T1000 (cell line): ENCODE results near the gene TPCN2.
"Not testable (repeated sequence)": the region's sequence is repeated elsewhere in the genome, so short reads cannot be mapped to it uniquely, and the experiment has no call there.

Experiments
- DNase-seq: peaks from one replicate; lab custom pipeline; 2025; ENCODE audit warnings: mixed read lengths; lab: John Stamatoyannopoulos, UW

Gene TPCN2

DNA sequence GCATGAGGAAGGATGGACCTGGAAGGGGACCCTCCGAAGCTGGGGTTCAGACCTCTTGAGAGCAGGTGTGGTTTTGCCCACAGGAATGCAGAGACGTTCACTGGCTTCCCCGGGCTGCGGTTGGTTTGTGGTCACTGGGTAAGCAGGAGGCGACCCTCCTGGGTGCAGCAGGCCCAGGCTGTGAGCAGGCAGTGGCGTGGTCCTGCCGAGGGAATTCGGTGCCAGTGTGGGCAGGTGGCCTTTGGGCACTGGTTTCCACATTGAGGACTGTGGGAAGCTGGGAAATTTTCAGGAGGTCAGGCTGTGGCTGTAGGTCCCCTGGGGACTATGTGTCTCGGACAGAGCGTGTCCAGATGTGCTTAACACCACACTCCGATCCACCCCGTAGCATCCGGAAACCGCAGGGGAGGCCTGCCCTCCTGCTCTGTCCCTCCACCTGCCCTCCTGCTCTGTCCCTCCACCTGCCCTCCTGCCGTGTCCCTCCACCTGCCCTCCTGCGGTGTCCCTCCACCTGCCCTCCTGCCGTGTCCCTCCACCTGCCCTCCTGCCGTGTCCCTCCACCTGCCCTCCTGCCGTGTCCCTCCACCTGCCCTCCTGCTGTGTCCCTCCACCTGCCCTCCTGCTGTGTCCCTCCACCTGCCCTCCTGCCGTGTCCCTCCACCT lies 27.5 kb downstream of the TPCN2 start:
- no peak for DNase-seq

DNA sequence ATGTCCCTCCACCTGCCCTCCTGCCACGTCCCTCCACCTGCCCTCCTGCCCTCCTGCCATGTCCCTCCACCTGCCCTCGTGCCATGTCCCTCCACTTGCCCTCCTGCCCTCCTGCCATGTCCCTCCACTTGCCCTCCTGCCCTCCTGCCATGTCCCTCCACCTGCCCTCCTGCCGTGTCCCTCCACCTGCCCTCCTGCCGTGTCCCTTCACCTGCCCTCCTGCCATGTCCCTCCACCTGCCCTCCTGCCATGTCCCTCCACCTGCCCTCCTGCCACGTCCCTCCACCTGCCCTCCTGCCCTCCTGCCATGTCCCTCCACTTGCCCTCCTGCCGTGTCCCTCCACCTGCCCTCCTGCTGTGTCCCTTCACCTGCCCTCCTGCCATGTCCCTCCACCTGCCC lies 28.2 kb downstream of the TPCN2 start:
- DNase-seq: not testable (repeated sequence)

DNA sequence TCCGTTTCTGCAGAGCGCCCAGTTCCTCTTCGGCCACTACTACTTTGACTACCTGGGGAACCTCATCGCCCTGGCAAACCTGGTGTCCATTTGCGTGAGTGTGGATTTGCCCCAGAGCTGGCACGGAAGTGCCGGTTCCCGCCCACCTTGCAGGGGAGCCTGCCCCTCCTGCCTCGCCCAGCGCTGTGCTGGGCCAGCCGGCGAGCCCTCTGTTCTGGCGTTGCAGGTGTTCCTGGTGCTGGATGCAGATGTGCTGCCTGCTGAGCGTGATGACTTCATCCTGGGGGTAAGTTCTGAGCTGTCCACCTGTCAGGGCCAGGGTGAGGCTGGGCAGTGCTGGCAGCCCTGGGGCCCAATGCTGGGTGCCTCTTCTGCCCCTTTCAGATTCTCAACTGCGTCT lies 29.8 kb downstream of the TPCN2 start:
- DNase-seq: no peak

DNA sequence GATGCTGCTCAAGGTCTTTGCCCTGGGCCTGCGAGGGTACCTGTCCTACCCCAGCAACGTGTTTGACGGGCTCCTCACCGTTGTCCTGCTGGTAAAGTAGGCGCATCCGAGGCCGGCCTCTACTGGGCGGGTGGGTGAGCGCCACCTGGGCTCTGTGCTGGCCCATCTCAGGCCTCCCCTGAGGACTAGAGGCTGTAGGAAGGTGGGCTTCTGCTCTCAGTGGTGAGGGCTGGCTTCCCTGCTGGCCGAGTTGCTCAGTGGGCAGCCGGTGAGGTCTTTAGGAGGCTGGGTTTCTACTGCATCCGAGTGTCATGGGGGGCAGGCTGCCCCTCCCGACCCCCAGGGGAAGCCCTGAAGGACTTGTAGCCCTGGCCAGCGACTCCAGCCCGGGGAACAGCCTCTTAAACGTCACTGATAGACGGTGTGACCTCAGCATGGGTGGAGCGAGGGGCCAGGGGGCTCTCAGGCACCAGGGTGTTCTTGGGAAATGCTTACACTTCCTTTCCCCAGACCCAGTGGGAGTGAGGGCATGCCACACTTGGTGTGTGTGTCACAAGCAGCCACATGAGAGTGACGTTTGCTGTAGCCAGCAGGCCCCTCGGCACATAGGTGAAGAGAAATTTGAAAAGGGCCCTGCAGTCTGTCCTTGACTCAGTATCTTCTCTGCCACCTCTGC lies 30.3 kb downstream of the TPCN2 start:
- no peak for DNase-seq

DNA sequence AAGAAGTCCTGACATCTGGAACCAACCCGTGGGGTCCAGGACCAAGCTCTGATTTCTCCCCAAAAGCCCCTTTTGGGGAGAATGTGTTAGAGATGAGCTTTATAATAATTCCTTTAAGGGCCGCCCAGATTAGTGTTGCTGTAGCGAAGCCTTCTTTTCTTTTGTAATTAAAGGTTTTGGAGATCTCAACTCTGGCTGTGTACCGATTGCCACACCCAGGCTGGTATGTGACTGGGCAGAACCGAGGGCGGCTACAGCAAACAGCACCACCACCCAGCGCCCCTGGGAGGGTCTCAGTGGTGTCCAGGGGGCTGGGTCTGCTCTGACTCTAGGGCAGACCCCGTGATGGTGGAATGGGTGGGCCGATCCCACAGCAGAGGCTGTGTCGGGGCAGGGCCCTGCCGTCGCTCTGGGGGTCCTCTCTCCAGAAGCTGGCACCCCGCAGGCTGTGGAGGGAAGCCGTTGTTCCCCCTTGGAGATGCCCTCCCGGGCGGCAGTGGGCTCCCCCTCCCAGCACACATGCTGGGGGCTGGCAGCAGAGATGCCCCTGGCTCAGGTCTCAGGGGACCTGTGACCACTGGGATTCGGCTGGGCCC lies 31.0 kb downstream of the TPCN2 start:
- DNase-seq: no peak

DNA sequence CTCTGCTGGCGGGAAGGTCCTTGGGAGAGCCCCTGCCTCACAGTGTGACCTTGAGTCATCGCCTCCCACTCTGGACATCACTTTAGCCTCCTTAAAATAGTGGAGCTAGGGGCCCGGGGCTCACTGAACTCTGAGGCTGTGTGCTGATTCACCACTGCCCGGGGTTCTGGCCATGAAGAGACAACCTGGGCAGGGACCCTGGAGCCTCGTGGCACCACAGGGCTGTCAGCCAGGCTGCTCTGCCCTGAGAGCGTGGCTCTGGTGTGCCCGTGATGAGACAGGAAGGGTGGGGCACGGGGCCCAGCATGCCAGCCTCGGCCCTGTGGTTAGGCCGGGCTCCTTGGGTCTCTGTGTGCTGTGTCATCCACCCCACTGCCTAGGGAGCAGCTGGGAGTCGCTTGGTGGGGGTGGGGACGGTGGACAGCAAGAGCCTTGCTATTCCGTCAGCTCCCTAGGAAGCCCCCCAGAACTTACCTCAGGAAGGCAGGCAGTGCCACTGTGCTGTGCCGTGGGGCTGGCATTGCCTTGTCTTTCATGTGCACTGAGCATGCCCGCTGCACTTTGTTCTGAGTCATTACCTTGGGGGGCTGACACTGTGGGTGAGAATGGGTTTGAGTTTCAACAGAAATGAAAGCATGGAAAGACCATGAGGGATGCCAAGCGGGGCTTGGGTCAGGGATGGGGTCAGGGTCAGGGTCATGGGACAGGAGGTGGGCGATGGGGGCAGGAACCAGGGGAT lies 31.7 kb downstream of the TPCN2 start:
- DNase-seq: peak; percentile 64

DNA sequence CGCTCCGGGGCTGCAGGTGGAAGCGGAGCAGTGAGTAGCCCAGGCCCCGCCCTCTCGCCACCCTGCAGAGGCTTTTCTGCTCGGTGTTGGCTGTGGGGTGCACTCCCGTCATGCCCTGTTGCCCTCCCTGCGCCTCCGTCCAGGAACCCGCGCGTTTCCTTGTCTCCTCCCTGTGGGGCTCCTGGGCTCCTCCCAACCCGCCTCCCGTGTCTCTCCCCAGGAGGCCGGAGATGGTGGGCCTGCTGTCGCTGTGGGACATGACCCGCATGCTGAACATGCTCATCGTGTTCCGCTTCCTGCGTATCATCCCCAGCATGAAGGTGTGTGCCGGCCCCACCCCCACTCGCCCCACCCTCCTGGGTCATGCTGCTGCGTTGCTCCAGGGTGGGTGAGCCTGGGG lies 32.4 kb downstream of the TPCN2 start:
- no peak for DNase-seq

DNA sequence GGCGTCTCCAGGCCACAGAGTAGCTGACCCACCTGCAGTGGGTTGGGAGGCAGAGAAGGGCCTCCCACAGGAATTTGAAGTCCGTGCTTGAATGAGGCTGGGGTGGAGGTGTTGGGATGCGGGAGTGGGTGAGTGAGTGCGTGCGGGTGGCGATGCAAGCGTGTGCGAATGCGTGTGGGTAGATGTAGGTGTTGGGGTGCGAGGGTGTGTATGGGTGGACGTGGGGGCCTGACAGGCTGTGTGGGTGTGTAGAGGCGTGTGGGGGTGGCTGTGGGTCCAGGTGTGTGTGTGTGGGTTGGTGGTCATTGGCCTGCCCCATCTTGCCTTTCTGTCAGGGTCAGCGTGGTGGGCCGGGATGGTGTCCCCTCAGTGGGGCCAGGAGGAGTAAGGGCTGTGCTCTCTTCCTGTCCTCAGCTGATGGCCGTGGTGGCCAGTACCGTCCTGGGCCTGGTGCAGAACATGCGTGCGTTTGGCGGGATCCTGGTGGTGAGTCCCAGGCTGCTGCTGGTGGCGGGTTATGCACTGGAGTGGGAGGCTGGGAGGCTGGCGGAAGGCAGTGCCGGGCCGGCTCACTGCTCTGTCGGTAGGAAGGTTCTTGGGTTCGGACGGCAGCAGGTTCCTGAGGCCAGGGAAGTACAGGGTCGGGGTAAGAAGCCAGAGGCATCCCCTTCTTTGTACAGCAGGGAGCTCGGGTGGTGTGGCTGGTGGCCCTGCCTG lies 35.0 kb downstream of the TPCN2 start:
- DNase-seq: no peak

DNA sequence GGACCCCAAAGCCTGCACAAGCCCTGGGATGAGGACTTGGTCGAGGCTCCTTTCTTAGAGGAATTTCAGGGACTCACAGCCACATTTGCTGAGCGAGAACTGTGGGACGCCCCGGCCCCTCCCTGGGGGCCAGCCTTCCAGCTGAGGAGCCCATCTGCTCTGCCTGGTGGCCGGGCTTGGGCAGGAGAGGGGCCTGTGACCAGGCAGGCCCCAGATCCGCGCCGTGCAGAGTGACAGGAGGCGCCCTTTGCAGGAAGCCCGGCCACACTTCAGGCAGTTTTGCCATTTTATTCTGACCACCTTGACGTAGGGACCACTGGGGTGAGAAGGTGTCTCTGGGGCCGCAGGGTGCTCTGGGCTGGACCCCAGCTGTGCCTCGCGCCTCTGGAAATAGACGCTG lies 35.6 kb downstream of the TPCN2 start:
- DNase-seq: no peak

DNA sequence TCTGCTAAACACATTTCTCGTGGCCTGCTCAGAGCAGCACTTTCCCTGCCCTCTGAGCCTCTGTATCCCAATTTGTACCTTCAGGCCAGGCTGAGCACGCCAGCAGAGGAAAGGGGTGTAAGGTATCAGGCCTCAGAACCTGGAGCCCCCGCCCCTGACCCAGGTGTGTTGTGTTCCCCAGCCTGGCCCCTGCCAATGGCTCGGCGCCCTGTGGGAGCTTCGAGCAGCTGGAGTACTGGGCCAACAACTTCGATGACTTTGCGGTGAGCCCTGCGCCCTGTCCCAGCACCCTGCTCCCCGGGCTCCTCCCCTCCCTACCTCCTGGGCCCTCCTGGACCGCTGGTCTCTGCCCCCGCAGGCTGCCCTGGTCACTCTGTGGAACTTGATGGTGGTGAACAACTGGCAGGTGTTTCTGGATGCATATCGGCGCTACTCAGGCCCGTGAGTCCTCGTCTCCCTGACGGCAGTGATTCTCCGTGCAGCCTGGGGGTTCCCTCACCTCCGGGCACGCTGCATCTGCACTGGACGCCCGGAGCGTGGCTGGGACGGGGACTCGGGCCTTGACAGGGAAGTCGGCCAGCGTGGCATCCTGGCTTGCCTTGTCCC lies 36.9 kb downstream of the TPCN2 start:
- DNase-seq: no peak

DNA sequence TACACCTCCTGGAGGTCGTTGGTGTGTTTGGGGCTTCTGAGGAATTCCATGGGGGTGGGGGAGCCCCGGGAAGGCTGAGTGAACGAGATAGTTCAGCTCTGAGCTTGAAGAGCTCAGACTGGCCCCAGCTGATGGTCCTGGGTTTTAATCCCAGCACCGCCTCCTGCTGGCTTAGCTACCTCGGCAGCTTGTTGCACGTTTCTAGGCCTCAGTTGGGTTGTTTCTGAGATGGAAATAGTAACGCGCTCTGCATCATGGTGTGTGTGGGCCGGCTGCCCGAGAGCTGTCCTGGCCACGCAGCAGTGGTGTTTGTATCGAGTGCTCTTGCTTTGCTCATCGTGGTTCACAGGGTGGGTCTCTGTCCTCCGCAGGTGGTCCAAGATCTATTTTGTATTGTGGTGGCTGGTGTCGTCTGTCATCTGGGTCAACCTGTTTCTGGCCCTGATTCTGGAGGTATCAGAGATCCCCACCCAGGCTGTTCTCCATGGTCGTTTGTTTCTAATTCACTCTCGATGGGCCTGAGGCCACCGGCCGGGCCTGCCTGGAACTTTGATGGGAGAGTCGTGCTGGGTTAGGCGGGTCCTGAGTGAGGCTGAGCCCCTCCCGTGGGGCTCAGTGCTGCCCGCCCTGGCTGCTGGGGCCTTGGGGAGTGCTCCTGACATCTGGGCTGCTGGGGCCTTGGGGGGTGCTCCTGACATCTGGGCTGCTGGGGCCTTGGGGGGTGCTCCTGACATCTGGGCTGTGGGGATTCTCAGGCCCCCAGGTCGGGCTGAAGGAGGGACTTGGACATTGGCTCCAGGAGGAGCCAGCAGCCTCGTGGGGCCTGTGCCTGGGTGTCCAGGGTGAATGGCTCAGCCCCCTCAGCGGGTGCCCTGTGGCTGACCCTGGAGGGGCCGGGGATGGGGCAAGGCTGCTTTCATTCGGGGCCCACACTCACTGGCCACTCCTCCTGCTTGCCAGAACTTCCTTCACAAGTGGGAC lies 37.7 kb downstream of the TPCN2 start:
- DNase-seq: no peak

DNA sequence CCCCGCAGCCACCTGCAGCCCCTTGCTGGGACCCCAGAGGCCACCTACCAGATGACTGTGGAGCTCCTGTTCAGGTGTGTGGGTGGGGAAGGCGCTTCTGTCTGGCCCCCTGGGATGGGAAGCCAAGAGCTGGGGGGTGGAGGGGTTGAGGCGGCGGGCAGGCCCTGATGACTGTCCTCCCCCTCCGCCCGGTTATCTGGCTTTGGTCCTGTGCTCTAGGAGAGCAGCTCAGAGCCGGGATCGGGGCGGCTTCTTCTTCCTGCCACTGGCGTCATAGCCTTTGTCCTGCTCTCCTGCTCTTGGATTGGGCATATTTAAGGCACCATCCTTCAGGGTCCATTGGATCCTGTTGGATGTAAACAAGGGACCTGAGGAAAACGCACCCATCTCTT lies 38.4 kb downstream of the TPCN2 start:
- DNase-seq: no peak

DNA sequence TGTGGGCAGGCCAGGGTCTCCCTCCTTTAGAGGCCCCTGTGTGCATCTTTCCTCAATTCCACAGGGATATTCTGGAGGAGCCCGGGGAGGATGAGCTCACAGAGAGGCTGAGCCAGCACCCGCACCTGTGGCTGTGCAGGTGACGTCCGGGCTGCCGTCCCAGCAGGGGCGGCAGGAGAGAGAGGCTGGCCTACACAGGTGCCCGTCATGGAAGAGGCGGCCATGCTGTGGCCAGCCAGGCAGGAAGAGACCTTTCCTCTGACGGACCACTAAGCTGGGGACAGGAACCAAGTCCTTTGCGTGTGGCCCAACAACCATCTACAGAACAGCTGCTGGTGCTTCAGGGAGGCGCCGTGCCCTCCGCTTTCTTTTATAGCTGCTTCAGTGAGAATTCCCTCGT lies 39.1 kb downstream of the TPCN2 start:
- no peak for DNase-seq

DNA sequence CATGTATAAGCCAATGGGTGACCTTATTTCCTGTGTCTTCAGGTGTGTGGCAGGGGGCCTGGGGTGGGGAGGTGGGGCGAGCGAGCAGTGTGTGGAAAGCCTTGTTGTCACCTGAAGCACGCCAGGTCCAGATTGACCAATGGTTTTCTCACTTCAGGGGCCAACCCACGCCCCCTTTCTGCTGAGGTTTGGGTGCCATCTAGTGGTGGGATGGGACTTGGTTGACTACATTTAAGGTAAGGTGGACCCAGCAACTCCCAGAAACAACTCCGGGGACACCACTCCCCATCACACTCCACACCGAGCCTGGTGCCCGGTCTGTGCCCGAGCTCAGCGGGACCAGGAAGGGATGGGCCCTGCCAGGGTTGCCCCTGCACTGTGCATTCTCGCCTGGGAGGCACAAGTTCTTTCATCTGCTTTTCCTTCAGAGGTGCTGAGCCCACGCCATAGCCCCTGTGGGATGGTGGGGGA lies 40.0 kb downstream of the TPCN2 start:
- peak; percentile 62 for DNase-seq

DNA sequence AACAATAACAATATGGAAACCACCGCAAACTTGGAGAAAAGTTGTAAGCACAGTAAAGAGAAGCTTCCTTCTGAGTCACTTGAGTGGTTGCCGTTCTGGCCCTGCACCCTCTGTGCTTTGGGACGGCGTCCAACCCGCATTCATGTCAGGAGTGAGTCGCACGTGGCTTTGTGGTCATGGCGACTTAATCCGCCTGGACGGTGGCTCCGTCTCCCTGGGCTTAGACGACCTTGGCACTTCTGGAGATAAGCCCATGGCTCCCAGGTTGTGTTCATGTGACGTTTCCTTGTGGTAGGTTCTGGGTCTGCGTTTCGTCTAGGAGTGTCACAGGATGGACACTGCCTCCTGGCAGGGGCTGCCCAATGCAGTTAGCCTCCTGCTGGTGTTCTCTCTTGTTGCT lies 40.5 kb downstream of the TPCN2 start:
- DNase-seq: peak; percentile 33

DNA sequence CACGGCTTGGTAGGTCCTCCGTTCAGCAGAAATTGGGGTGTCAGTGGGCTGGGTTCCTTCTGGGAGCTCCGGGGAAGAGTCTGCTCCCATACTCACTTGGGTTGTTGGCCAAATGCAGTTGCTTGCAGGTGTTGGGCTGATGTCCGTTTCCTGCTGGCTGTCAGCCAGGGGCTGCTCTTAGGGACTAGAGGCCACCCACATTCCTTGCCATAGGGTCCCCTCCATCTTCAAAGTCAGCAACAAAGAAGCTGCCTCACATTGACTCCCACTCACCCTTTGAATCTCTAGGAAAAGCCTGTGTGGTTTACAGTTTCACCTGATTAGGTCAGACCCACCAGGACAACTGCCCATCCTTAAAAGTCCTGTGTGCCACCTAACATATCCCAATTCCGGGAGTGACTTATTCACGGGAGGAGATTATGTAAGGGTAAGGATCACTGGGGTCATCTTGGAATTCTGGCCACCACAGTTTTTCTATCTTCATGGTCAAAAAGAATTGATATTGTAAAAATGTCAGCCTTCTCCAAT lies 43.0 kb downstream of the TPCN2 start:
- no peak for DNase-seq

DNA sequence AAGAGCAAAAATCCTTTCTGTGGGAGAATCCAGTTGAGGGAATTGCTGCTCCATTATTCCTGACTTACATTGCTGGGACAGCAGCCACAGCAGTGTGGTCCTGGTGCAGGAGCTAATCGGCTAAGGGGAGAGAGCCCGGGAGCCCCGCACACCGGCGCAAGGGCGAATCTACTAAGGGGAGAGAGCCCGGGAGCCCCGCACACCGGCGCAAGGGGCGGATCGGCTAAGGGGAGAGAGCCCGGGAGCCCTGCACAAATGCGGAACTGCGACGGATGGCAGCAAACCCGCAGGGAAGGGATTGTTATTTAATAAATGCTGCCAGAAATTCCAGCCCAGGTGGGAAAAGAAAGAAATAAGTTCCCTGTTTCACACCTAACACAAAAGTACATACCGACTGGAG lies 43.5 kb downstream of the TPCN2 start:
- no peak for DNase-seq

DNA sequence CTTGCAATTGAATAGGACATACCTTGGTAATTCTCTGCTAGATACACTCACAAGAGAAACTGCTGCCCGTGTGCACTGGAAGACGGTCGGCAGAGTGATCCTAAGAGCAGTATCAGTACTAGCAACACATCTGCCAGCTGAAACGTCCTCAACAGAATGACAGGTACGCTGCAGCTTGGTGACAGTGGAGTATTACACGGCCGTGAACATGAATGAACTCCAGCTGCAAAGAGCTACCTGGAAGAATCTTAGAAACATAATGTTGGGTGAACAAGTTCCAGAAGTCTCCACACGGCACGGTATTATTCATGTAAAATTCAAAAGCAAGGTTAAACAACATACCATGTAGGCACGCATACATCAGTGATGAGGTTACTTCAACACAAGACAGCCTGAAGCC lies 44.4 kb downstream of the TPCN2 start:
- DNase-seq: no peak

DNA sequence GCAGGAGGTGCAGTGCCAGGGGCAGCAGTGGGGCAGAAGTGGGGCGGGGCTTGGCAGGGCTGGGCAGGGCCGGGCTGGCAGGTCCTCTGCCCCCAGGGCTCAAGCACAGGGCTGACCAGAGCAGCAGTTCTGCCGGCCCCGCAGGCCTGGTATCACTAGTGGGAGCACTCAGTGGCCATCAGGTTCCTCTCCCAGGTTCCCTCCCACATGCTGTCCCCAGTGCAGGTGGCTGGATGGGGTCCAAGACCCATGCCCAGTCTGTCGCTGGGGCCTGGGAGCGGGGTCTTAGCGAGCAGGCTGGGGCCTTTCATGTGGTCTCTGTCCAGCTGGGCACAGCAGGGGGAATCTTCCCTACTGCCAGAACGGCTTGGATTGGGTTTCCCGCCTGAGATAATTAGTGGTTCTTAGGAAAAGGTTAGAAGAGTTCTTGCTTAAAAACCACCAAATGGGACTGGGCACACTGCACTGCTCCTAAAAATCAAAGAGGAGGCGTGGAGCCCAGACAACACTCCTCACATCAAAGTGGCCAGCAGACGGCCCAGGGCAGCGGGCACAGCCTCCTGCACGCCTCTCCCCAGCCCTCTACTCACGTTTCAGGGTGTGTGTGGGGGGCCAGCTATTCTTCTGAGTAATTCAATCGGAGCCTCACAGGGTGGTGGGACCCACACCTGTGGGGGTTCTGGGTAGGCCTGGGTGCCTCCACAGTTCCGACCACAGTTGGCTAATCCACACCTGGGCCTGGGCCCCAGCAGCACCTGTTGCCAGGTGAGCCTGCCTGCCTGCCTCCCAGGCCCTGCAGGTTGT lies 45.6 kb downstream of the TPCN2 start:
- DNase-seq: no peak
